ENCODE measurements around the gene FARS2. TPM values are rescaled to one million over a fixed set of nuclear protein-coding genes. Genes with fewer than 3 reads are reported as not detected.

The FARS2 gene
- total RNA-seq, 1 donor from 2014 or later = 19.9 TPM

DNA sequence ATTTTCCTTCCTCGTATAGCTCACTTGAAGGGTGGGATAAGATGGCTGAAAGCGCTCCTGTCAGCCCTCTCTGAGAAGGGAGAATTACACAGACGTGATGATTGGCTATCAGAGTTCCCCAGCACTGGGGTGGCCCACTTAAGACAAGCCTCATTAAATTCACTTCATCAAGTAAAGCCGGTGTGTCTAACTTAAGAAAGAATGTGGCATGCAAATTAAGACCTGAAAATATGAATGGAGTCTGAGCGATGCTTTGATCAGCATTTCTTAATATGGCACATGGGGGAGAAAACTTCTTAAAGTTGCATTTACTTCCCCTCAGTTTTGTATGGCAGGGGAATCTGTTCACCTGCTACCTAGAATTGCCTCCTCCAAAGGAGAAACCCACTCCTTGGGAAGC lies 369.3 kb downstream of the FARS2 start:
- no peaks in the 10 kb centered on the region for H3K9me3 Mint-ChIP-seq
- no peak overlapping the region for H3K4me3 Mint-ChIP-seq
- no peak overlapping the region for H3K27ac Mint-ChIP-seq
- DNase-seq (ENCODE audit: low spot score in 2 of 2, unreplicated experiment in 2 of 2) = no peak
- H3K4me1 Mint-ChIP-seq = no peaks in the 10 kb centered on the region
- no peaks in the 10 kb centered on the region for H3K27me3 Mint-ChIP-seq (ENCODE audit: low read depth)
- H3K36me3 Mint-ChIP-seq = no peaks in the 10 kb centered on the region
- TF ChIP-seq, protein P1, sequence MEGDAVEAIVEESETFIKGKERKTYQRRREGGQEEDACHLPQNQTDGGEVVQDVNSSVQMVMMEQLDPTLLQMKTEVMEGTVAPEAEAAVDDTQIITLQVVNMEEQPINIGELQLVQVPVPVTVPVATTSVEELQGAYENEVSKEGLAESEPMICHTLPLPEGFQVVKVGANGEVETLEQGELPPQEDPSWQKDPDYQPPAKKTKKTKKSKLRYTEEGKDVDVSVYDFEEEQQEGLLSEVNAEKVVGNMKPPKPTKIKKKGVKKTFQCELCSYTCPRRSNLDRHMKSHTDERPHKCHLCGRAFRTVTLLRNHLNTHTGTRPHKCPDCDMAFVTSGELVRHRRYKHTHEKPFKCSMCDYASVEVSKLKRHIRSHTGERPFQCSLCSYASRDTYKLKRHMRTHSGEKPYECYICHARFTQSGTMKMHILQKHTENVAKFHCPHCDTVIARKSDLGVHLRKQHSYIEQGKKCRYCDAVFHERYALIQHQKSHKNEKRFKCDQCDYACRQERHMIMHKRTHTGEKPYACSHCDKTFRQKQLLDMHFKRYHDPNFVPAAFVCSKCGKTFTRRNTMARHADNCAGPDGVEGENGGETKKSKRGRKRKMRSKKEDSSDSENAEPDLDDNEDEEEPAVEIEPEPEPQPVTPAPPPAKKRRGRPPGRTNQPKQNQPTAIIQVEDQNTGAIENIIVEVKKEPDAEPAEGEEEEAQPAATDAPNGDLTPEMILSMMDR (IDR thresholded peaks at IDR 0.05; ENCODE audit: unreplicated experiment) = no peak

GRCh38 chr6:5632348-5632935 lies 371.1 kb downstream of the FARS2 start:
- Mint-ChIP-seq H3K27me3 (ENCODE audit: low read depth) (no peaks in the 10 kb centered on the region), H3K4me3 (no peak overlapping the region), H3K27ac (no peak overlapping the region), H3K9me3 (no peaks in the 10 kb centered on the region), H3K36me3 (peaks cover 2% of the 10 kb centered on the region), H3K4me1 (no peaks in the 10 kb centered on the region)
- TF ChIP-seq, protein P1 (IDR thresholded peaks at IDR 0.05; ENCODE audit: unreplicated experiment) = no peak
- DNase-seq (ENCODE audit: low spot score in 2 of 2, unreplicated experiment in 2 of 2) = no peak

DNA sequence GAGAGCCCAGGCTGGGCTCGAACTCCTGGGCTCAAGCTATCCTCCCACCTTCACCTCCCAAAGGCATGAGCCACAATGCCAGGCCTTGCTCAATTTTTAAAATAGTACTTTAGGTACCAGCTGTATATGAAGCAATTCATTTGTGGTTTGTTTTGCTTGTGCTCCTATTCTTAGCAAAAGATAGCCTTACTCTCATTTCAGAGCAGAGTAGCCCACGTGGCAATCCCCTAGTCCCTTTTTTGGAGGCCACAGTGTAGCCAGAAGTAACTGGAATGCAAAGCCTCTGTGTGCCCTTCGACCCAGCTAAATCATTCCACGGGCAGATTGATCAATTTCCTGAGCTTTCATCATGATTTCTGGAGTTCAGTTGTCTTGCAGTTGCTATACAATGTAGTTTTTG lies 373.2 kb downstream of the FARS2 start:
- no peak for DNase-seq (ENCODE audit: low spot score in 2 of 2, unreplicated experiment in 2 of 2)
- no peaks in the 10 kb centered on the region for H3K4me1 Mint-ChIP-seq
- TF ChIP-seq, protein P1 (IDR thresholded peaks at IDR 0.05; ENCODE audit: unreplicated experiment) = no peak
- H3K27me3 Mint-ChIP-seq (ENCODE audit: low read depth) = no peaks in the 10 kb centered on the region
- no peaks in the 10 kb centered on the region for H3K9me3 Mint-ChIP-seq
- no peak overlapping the region for H3K4me3 Mint-ChIP-seq
- peaks cover 2% of the 10 kb centered on the region for H3K36me3 Mint-ChIP-seq
- H3K27ac Mint-ChIP-seq = no peak overlapping the region

- Mint-ChIP-seq H3K4me1 (no peaks in the 10 kb centered on the region), H3K36me3 (peaks cover 12% of the 10 kb centered on the region), H3K4me3 (no peak overlapping the region), H3K27me3 (ENCODE audit: low read depth) (no peaks in the 10 kb centered on the region), H3K9me3 (peaks cover 10% of the 10 kb centered on the region), H3K27ac (no peak overlapping the region)
- TF ChIP-seq, protein P1 (IDR thresholded peaks at IDR 0.05; ENCODE audit: unreplicated experiment) = no peak
- no peak for DNase-seq (ENCODE audit: low spot score in 2 of 2, unreplicated experiment in 2 of 2)
Observed at GRCh38 chr6:5636210-5637030, 375.1 kb downstream of the FARS2 start.

- no peak for DNase-seq (ENCODE audit: low spot score in 2 of 2, unreplicated experiment in 2 of 2)
- Mint-ChIP-seq H3K4me3 (no peak overlapping the region), H3K4me1 (no peaks in the 10 kb centered on the region), H3K36me3 (peaks cover 12% of the 10 kb centered on the region), H3K27ac (no peak overlapping the region), H3K27me3 (ENCODE audit: low read depth) (no peaks in the 10 kb centered on the region), H3K9me3 (peaks cover 10% of the 10 kb centered on the region)
- TF ChIP-seq, protein P1 (IDR thresholded peaks at IDR 0.05; ENCODE audit: unreplicated experiment) = no peak
Observed at GRCh38 chr6:5637714-5638113, 376.4 kb downstream of the FARS2 start.

All from mesothelial cell of epicardium (in vitro differentiated cells).